Motor neuron (in vitro differentiated cells): ENCODE measurements around the gene SCFD2. TPM values are rescaled to one million over a fixed set of nuclear protein-coding genes. Genes with fewer than 3 reads are reported as not detected.
"Not testable (repeated sequence)": the region's sequence is repeated elsewhere in the genome, so short reads cannot be mapped to it uniquely, and the experiment has no call there.

Experiments used
- ATAC-seq, 8 experiments: fragments of 200-7000 bp; cut with Tn5 transposase; replicated peaks in 6 of 8; 2 replicates each; pipeline ENCODE4 v1.8.0; 2021; ENCODE audit warnings: mild to moderate bottlenecking in 8 of 8, moderate library complexity in 8 of 8
- H3K27ac ChIP-seq, 2 donors: fragments of 250-450 bp; sonication (Bioruptor Pico); 2 replicates each; pipeline ENCODE4 v1.9.0; 2021; ENCODE audit warnings: antibody characterized with exemption in 2 of 2, mild to moderate bottlenecking in 2 of 2, moderate library complexity in 1 of 2
- H3K4me1 ChIP-seq, 2 donors: fragments of 250-450 bp; sonication (Bioruptor Pico); replicated peaks in 1 of 2; 2 replicates each; pipeline ENCODE4 v1.6.1; 2021; ENCODE audit warnings: antibody characterized with exemption in 2 of 2, mild to moderate bottlenecking in 2 of 2, moderate library complexity in 1 of 2
- H3K4me3 ChIP-seq, 5 donors: fragments of 250-450 bp; sonication (Bioruptor Pico); 2 replicates each; pipeline ENCODE4 v1.9.0; 2021; ENCODE audit warnings: antibody characterized with exemption in 5 of 5, mild to moderate bottlenecking in 5 of 5, moderate library complexity in 4 of 5
- WGBS, 10 experiments: fragments of 450-650 bp; shearing (Covaris generic); methylation state at CpG; one replicate each; pipeline ENCODE4 v1.0.0; 2022; 5-methylcytosine and 5-hydroxymethylcytosine counted together
- in situ Hi-C, 9 experiments: fragments of 400-800 bp; cut with MboI; loops; one replicate each; pipeline ENCODE4 v1.15.0; 2021; ENCODE audit warnings: low sequenced_read_pairs in 9 of 9, low pct_unique_long_range_greater_than_20kb in 2 of 9; ENCODE audit not compliant: unreplicated experiment in 9 of 9
- total RNA-seq, 8 experiments: library from RNA; unstranded; fragments of 300-600 nt; gene quantifications; 2 replicates each; pipeline versions ENCODE4 v1.2.3 to v1.2.4, GENCODE V29; 2022

Gene SCFD2
- total RNA-seq, 8 experiments from 2014 or later: 9.0 to 40.3 (median 21.1) TPM

GRCh38 chr4:53037892-53038291, 328.0 kb downstream of the SCFD2 start:
- no peak overlapping the region for H3K27ac ChIP-seq
- 0 to 83% (median 40%) methylated on average over 1 of the region's 1 CpG; no CpG with 5 or more reads in 1 of the 10 experiments for WGBS, 10 experiments
- ATAC-seq: no peak
- H3K4me1 ChIP-seq: peaks cover 0 to under 1% of the 10 kb centered on the region in 2 donors
- in situ Hi-C loops: no loop called here
- H3K4me3 ChIP-seq: no peak overlapping the region

GRCh38 chr4:53032908-53033307, 333.0 kb downstream of the SCFD2 start:
- WGBS, 10 experiments: 9 to 100% (median 83%) methylated on average over 1 of the region's 1 CpG; no CpG with 5 or more reads in 1 of the 10 experiments
- H3K4me1 ChIP-seq, in situ Hi-C loops, H3K27ac ChIP-seq, H3K4me3 ChIP-seq, ATAC-seq: not testable (repeated sequence)

GRCh38 chr4:53026233-53026632, 339.6 kb downstream of the SCFD2 start:
- 20 to 100% (median 92%) methylated on average over 1 to 2 of the region's 2 CpGs; no CpG with 5 or more reads in 4 of the 10 experiments for WGBS, 10 experiments
- in situ Hi-C loops: no loop called here
- Histone ChIP-seq H3K4me1 (peaks cover 5% of the 10 kb centered on the region in 2 donors), H3K27ac (no peak overlapping the region), H3K4me3 (no peak overlapping the region)
- no peak for ATAC-seq

GRCh38 chr4:53023677-53024299, 342.1 kb downstream of the SCFD2 start:
- in situ Hi-C loops: loop anchor here in 6 of 9 experiments (25.0 kb wide), 5 partner anchors 164 to 1214 kb away; partner anchors contain the start of genes PDGFRA (in 3 of the 6) and SCFD2 (in 2 of the 6)
- H3K27ac ChIP-seq: no peak overlapping the region
- ATAC-seq: no peak
- H3K4me1 ChIP-seq: peaks cover 5% of the 10 kb centered on the region in 2 donors
- H3K4me3 ChIP-seq: no peak overlapping the region
- 50 to 89% (median 80%) methylated on average over 2 to 3 of the region's 3 CpGs; no CpG with 5 or more reads in 3 of the 10 experiments for whole genome bisulfite sequencing, 10 experiments

- H3K27ac ChIP-seq: no peak overlapping the region
- in situ Hi-C loops: loop anchor here in 6 of 9 experiments (25.0 kb wide), 5 partner anchors 165 to 1215 kb away; partner anchors contain the start of genes PDGFRA (in 3 of the 6) and SCFD2 (in 2 of the 6)
- WGBS, 10 experiments: 83 to 100% (median 88%) methylated on average over 1 to 2 of the region's 2 CpGs; no CpG with 5 or more reads in 1 of the 10 experiments
- no peak overlapping the region for H3K4me3 ChIP-seq
- ATAC-seq: no peak
- peaks cover 5% of the 10 kb centered on the region in 2 donors for H3K4me1 ChIP-seq
Observed at GRCh38 chr4:53022513-53023100, 343.3 kb downstream of the SCFD2 start.

GRCh38 chr4:53021754-53022512, 343.9 kb downstream of the SCFD2 start:
- in situ Hi-C loops: loop anchor here in 6 of 9 experiments (25.0 kb wide), 5 partner anchors 165 to 1215 kb away; partner anchors contain the start of genes PDGFRA (in 3 of the 6) and SCFD2 (in 2 of the 6)
- 57 to 100% (median 85%) methylated on average over 1 to 2 of the region's 2 CpGs; no CpG with 5 or more reads in 1 of the 10 experiments for WGBS, 10 experiments

GRCh38 chr4:53019485-53020382, 346.1 kb downstream of the SCFD2 start:
- H3K4me3 ChIP-seq: no peak overlapping the region
- 0 to 60% (median 38%) methylated on average over 1 to 5 of the region's 6 CpGs for WGBS, 10 experiments
- in situ Hi-C loops: loop anchor here in 6 of 9 experiments (25.0 kb wide), 5 partner anchors 168 to 1218 kb away; partner anchors contain the start of genes PDGFRA (in 3 of the 6) and SCFD2 (in 2 of the 6)
- H3K27ac ChIP-seq: no peak overlapping the region
- peak in 2 of 8 experiments; percentile 47 to 75 for ATAC-seq
- H3K4me1 ChIP-seq: peaks cover 5% of the 10 kb centered on the region in 2 donors

More at GRCh38 chr4:53021754-53022512, 343.9 kb downstream of the SCFD2 start:
- no peak overlapping the region for H3K27ac ChIP-seq
- ATAC-seq: no peak
- no peak overlapping the region for H3K4me3 ChIP-seq
- peaks cover 5% of the 10 kb centered on the region in 2 donors for H3K4me1 ChIP-seq

GRCh38 chr4:53018471-53018870, 347.4 kb downstream of the SCFD2 start:
- no peak for ATAC-seq
- in situ Hi-C loops: loop anchor here in 6 of 9 experiments (25.0 kb wide), 5 partner anchors 169 to 1219 kb away; partner anchors contain the start of genes PDGFRA (in 3 of the 6) and SCFD2 (in 2 of the 6)
- H3K27ac ChIP-seq: no peak overlapping the region
- H3K4me1 ChIP-seq: peaks cover 5% of the 10 kb centered on the region in 2 donors
- H3K4me3 ChIP-seq: no peak overlapping the region
- WGBS, 10 experiments: 60 to 100% (median 94%) methylated on average over 1 to 3 of the region's 3 CpGs

- 30 to 91% (median 82%) methylated on average over 2 to 5 of the region's 5 CpGs for WGBS, 10 experiments
- no peak for ATAC-seq
- in situ Hi-C loops: loop anchor here in 6 of 9 experiments (25.0 kb wide), 5 partner anchors 171 to 1221 kb away; partner anchors contain the start of genes PDGFRA (in 3 of the 6) and SCFD2 (in 2 of the 6)
- Histone ChIP-seq H3K4me1 (peaks cover 6 to 10% of the 10 kb centered on the region in 2 donors), H3K4me3 (no peak overlapping the region), H3K27ac (no peak overlapping the region)
Observed at GRCh38 chr4:53016099-53016820, 349.6 kb downstream of the SCFD2 start.

- Histone ChIP-seq H3K27ac (no peak overlapping the region), H3K4me3 (no peak overlapping the region), H3K4me1 (peaks cover 6 to 10% of the 10 kb centered on the region in 2 donors)
- ATAC-seq: peak in 1 of 8 experiments; percentile 27
- 4 to 69% (median 33%) methylated on average over 2 to 5 of the region's 5 CpGs; no CpG with 5 or more reads in 1 of the 10 experiments for whole genome bisulfite sequencing, 10 experiments
- in situ Hi-C loops: loop anchor here in 6 of 9 experiments (25.0 kb wide), 5 partner anchors 172 to 1222 kb away; partner anchors contain the start of genes PDGFRA (in 3 of the 6) and SCFD2 (in 2 of the 6)
Observed at GRCh38 chr4:53015681-53016080, 350.2 kb downstream of the SCFD2 start.

GRCh38 chr4:53014881-53015280, 351.0 kb downstream of the SCFD2 start:
- in situ Hi-C loops: loop anchor here in 6 of 9 experiments (25.0 kb wide), 5 partner anchors 172 to 1222 kb away; partner anchors contain the start of genes PDGFRA (in 3 of the 6) and SCFD2 (in 2 of the 6)
- no peak overlapping the region for H3K4me3 ChIP-seq
- ATAC-seq: no peak
- WGBS, 10 experiments: 0 to 83% (median 53%) methylated on average over 1 to 2 of the region's 2 CpGs
- peaks cover 6 to 10% of the 10 kb centered on the region in 2 donors for H3K4me1 ChIP-seq
- no peak overlapping the region for H3K27ac ChIP-seq
